ENCODE data around the gene FOXO6.

FOXO6 gene

DNA sequence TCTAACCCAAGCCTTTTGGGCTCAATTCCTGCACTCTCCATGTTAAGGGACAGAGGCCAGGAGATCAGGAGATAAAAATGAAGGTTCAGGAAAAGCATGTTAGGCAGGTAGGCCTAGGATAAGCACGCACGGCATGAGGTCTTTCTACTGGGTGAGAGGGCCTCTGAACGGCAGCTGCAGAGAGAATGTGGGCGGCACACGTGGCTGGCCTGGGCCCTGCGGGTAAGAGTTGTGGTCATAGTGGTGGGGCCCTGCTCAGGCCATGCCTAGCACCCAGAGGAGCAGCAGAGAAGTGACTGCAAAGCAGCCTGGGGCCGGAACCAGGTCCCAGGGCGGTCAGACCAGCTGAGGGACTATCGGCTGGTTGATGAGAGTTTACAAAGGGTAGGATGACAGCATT, 7.5 kb upstream of the FOXO6 start:
- DNase-seq: no peak

DNA sequence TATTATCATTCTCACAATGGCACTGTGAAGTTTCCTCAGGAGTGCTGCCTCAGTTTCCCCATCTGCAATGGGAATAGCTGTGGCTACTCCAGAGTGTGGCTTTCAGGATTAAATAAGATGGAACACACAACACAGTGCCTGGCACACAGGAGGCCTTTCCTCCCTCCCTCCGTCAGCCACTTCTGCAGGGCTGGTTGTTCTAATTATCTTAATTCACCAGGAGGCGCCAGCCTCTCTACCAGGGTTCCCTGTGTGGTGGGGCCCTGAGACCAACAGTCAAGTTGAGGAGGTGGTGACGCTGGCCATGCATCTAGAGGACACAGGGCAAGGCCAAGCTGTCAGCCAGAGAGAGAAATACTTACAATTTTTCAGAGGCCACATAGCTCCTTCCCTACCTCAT, 6.3 kb upstream of the FOXO6 start:
- no peak for DNase-seq

DNA sequence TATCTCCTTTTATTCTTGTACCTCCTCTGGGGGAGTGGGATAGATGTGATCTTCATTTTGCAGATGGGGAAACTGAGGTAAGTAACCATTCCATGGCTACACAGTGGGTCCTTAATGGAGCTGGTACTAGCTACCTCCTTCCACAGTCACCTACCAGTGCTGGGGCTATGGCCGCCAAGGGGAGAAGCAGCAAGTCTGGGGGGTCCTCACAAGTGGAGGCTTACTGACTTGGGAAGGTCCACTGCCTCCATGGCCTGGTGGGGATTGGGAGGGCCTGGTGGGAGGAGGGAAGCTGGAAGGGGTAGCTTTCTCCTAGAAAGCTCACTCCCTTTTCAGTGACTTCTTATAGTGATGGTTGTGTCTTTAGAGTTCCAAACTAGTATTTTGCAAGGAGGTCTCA, 5.9 kb upstream of the FOXO6 start:
- no peak for DNase-seq

DNA sequence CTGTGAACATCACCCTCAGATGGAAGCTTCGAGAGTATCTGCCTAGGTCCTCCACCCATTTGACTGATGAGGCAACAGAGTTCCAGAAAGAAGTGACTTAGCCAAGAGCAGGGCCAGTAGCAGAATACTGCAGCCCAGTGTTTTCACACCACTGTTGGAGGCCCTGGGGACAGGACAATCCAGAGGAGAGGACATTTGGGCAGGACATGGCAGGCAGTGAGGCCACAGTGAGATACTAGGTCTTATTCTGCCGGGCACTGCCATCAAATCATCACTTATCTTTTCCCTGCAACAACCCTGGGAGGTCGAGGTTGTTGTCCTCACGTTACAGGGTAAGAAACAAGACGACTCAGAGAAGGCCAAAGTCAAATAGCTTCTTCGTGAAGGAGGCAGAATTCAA, 5.5 kb upstream of the FOXO6 start:
- no peak for DNase-seq

DNA sequence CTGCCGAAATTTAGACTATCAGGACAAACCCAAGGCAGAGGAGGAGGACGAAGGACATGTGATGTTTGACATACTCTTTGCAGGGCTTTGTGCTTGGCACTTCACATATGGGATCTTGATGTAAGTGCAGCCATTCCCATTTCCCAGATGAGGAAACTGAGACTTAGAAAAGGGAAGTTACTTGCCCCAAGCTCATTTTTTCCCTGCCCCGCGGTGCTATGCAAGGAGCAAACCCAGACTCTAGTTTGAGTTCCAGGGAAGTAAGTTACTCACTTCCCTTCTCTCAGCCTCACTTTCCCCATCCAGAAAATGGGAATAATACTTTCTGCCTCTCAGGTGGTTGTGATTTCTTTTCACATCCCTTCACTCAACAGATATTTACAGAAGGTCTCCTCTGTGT, 4.5 kb upstream of the FOXO6 start:
- DNase-seq: no peak

- DNase-seq: no peak
These were observed 3.7 kb upstream of the FOXO6 start for GRCh38 chr1:41357451-41358101.

DNA sequence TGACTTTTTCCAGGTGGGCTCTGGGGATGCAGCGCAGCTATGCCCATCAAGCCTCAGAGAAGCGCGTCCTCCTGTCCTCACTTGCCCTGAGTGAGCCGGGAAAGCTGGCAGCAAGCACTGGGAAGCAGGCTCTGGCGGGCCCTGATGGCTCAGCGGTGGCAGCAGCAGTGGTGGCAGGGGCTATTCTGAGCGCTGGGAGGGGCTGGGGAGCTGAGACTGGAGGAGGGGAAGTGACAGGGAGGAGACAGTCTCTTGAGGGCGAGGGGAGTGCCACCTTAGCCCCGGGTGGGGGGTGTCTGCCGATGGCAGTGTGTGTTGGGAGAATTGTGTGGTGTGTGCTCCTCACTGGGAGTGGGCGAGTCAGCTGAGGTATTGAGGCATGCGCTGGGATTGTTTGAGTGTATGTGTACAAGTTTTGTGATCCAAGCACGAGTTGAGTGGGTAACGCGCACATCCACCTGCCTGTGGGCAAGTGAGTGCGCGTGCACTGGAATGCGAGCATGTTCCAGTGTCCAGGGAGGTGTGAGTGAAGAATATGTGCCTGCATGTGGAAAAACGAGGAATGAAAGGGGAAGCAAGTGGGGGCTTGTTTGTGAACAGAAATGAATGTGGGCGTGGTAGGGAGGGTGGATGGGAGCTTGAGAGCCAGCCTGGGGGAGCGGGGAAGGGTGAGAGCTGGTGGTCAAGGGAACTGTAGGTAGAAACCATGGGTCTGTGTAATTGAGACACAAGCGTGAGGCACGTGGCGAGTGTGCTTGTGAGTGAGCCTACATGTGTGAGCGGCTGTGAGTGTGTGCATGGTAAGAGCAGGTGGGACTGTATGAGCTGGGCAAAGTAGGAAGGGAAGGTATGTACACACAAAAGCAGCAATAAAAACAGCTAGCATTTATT, 2.9 kb upstream of the FOXO6 start:
- DNase-seq: no peak

- no peak for DNase-seq
These were observed 1.8 kb upstream of the FOXO6 start for GRCh38 chr1:41359211-41360073.

- DNase-seq: no peak
These were observed 1.0 kb upstream of the FOXO6 start for GRCh38 chr1:41360074-41360785.

GRCh38 chr1:41361495-41362356, 492 bp downstream of the FOXO6 start:
- DNase-seq: no peak

- no peak for DNase-seq
These were observed 1.1 kb downstream of the FOXO6 start for GRCh38 chr1:41362357-41362721.

DNA sequence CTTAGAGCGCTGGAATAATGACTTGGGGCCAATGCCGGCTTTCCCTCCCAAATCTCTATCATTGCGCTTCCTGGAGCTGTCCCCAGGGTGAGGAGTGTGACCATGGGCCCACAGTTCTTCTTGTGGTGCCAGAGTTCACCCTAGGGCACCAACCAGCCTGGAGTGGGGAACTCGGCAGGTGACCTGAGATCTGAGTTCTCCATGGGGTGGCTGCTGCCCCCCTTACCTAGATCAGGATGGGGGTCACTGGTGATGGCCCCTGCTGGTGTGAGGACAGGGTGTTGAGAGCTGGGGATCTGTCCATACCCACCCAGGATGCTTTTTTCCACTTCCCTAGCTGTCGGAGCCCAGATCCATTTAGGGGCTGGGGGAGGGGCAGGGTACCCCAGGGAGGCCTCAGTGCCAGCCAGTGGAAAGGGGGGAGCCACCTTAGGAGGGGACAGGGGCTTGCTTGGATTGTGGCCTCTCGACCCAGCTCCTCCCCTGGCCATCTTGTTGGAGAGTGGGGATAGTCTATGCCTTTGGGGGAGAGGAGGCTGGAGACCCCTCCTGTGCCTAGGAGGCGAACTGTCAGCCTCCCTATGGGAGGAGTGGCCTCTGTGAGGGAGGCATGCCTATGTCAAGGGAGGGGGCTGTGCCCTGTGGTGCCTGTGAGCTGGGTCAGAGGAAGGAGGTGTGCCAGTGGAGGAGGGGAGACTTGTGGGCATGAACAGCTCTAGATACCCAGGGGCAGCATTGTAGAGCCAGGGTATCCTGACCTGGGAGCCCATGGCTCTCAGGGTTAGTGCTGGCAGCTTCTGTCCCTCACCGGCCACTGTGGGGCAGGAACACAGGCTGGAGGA, 1.7 kb downstream of the FOXO6 start:
- no peak for DNase-seq

GRCh38 chr1:41363591-41364320, 2.5 kb downstream of the FOXO6 start:
- no peak for DNase-seq

DNA sequence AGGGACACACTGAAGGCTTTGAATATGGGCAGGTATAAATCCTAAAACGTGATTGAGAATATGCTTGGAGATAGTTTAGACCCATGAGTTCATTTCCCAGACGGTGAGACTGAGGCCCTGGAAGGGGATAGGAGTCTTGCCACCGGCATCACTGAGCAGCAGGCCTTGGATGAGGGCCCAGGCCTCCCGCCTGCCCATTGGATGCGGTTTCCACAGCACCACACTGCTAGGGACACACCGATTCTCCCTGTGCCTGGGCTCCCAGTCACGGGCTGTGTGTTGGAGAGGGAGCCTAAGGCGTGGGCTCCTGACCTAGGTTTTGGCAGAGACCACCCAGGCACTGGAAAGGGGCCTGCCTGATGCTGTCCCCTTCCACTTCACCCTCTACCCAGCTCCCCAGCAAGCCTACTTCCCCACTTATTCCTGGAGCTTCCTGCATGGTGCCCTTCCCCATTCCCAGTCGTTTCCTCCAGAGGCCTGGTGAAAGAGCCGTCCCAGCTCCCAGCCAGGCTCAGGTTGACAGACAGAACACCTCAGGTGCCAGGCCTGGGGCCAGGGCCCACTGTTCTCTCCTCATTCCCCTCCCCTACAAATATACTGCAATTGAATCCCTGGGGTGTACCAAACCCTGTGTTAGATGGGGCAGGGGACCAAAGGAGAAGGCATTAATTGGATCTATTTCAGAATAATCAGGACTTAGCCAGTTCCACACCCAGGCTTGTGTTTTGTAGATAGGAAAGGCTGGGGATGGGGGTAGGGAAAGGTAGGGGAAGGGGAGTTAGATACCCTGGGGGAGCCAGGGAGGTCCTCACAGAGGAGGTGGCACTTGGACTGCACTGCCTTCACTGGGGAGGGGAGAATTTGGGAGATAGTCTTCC, 3.4 kb downstream of the FOXO6 start:
- no peak for DNase-seq

DNA sequence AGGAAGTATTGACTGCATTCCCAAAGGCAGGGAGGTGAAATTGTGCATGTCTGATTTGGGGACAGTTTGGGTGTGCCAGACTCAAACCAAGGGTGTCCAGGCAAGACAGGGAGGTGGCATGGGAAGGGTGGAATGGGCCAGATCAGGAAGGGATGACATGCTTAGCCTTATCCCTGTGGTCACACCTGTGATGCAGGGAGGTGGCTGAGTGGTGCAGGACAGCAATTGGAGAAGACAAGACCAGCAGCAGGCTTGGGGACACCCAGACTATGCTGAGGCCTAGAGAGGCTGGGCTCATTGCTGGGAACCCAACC, 4.0 kb downstream of the FOXO6 start:
- no peak for DNase-seq

- no peak for DNase-seq
These were observed 4.7 kb downstream of the FOXO6 start for GRCh38 chr1:41365772-41366454.

DNA sequence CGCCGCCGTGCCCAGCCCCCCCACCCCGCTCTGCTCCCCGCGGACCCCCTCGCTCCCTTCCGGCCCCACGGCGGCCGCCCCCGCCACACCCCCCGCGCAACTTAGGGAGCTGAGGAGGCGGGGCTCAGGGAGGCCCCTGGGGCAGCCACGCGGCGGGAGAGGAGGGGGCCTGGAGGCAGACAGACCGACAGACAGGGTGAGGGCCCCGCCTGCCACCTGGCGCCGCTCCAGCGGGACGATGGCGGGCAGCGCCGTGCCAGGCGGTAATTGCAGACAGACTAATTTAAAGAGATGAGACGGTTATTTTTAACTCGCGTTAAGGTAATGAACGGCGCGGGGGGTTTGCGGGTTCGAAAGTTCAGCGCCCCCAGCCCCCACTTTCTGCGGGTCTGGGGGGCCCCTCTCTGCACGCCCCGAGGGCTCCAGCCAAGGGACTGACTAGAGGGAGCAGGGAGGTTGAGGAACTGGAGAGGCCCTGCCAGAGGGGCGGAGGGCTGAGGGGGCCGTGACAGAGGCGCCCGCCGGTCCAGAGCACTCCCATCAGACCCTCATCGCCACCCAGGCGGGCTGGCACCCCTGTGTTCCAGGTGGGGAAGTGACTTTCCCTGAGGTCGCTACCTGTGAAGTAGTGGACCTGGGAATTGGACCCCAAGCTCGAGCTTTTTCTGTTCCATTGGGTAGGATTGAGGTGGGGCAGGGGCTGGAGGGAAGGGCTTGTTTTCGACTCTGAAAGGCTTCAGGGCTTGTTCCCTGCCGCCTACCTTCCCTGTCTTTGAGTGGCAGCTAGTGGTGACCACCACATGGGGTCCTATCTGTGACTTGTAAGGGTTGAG, 5.4 kb downstream of the FOXO6 start:
- DNase-seq: no peak

DNA sequence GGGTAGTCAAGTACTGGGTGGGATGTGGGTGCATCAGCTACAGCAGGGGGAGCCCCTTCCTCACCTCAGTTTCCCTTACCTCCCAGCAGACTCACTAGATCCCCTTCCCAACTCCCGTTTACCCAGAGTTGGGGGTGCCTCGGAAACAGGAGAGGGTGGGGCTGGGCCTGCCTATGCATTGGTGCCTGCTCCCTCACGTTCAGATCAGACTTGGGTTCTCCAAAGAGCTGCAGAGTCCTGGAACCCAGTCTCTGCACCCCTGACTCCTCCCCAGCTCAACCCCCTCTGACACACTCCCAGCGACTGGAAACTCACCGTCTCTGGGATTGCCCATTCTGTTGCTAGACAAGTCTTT, 6.0 kb downstream of the FOXO6 start:
- no peak for DNase-seq
